PC-3 (cell line): Measurements from ENCODE around the gene IL36B. TPM values are rescaled to one million over a fixed set of nuclear protein-coding genes. Genes with fewer than 3 reads are reported as not detected.

Experiments
- ATAC-seq: fragments of 200-7000 bp; cut with Tn5 transposase; 2 replicates; pipeline ENCODE4 v1.9.1; 2020; ENCODE audit warnings: mild to moderate bottlenecking, moderate library complexity
- BruUV-seq: library from RNA; stranded (reverse); fragments of 400-500 nt; replicated peaks from 2 replicates; lab custom pipeline; 2021; lab: Mats Ljungman, UMichigan
- CTCF ChIA-PET: fragments of 300-600 bp; sonication (Branson Sonifier 250); formaldehyde crosslinking; loops from one replicate; lab custom pipeline; 2022; ENCODE audit warnings: antibody characterized with exemption; lab: Charles Lee
- POLR2A ChIA-PET: fragments of 300-600 bp; sonication (Branson Sonifier 250); formaldehyde crosslinking; loops from one replicate; lab custom pipeline; 2022; ENCODE audit warnings: antibody characterized with exemption; ENCODE audit not compliant: unreplicated experiment; lab: Charles Lee
- DNase-seq: peaks from one replicate; pipeline ENCODE4 v3.0.0-alpha.2; 2015
- H2AFZ ChIP-seq: fragments of 300-600 bp; sonication (generic); 2 replicates; pipeline ENCODE4 v1.6.0; 2016; ENCODE audit warnings: antibody characterized with exemption, low read length
- H3F3A ChIP-seq: fragments of 300-600 bp; sonication (generic); one replicate; pipeline ENCODE4 v1.6.0; 2017; ENCODE audit warnings: antibody characterized with exemption, low read length, control low read depth, mild to moderate bottlenecking; ENCODE audit not compliant: unreplicated experiment
- H3K27ac ChIP-seq: fragments of 300-600 bp; sonication (generic); 2 replicates; pipeline ENCODE4 v1.5.1; 2016; ENCODE audit warnings: mild to moderate bottlenecking, low read length
- H3K27me3 ChIP-seq: fragments of 300-600 bp; sonication (generic); 2 replicates; pipeline ENCODE4 v1.6.1; 2016; ENCODE audit warnings: low read length, mixed read lengths
- H3K36me3 ChIP-seq: fragments of 300-600 bp; sonication (generic); 2 replicates; pipeline ENCODE4 v1.6.1; 2016; ENCODE audit warnings: low read depth, mixed run types, low read length, mixed read lengths
- H3K4me1 ChIP-seq: fragments of 300-600 bp; sonication (generic); 2 replicates; pipeline ENCODE4 v1.5.1; 2016; ENCODE audit warnings: low read length; ENCODE audit not compliant: insufficient read depth
- H3K4me2 ChIP-seq: fragments of 300-600 bp; sonication (generic); 2 replicates; pipeline ENCODE4 v1.6.0; 2016; ENCODE audit warnings: low read length
- H3K4me3 ChIP-seq: fragments of 300-600 bp; sonication (generic); 2 replicates; pipeline ENCODE4 v1.5.1; 2016; ENCODE audit warnings: mild to moderate bottlenecking, low read length, mixed read lengths
- H3K79me2 ChIP-seq: fragments of 300-600 bp; sonication (generic); 2 replicates; pipeline ENCODE4 v1.6.1; 2017; ENCODE audit warnings: low read length, mixed read lengths
- H3K9ac ChIP-seq: fragments of 300-600 bp; sonication (generic); 2 replicates; pipeline ENCODE4 v1.6.0; 2016; ENCODE audit warnings: mild to moderate bottlenecking, low read length
- H3K9me2 ChIP-seq: fragments of 300-600 bp; sonication (generic); replicated peaks from 2 replicates; pipeline ENCODE4 v1.6.1; 2016; ENCODE audit warnings: mixed run types, low read length, mixed read lengths
- H3K9me3 ChIP-seq: fragments of 300-600 bp; sonication (generic); 2 replicates; pipeline ENCODE4 v1.6.1; 2016; ENCODE audit warnings: low read length, mixed read lengths
- H4K20me1 ChIP-seq: fragments of 300-600 bp; sonication (generic); 2 replicates; pipeline ENCODE4 v1.6.1; 2016; ENCODE audit warnings: low read length, mixed read lengths
- EZH2 ChIP-seq: fragments of 300-600 bp; sonication (generic); IDR thresholded peaks from one replicate; pipeline ENCODE4 v1.6.1; 2017; ENCODE audit warnings: antibody characterized with exemption, mild to moderate bottlenecking, low read length; ENCODE audit not compliant: unreplicated experiment
- EZH2phosphoT487 ChIP-seq: fragments of 300-600 bp; sonication (generic); IDR thresholded peaks from 2 replicates; pipeline ENCODE4 v1.6.1; 2018; ENCODE audit warnings: mild to moderate bottlenecking, antibody characterized with exemption, low read length, borderline replicate concordance
- intact Hi-C: fragments of 100-400 bp; cut with micrococcal nuclease; formaldehyde crosslinking; loops from 2 replicates; pipeline ENCODE4 v1.9.0; 2023
- total RNA-seq: library from RNA; depleted of rRNA; stranded (reverse); fragments of >200 nt; gene quantifications from 2 replicates; pipeline ENCODE4 v1.2.3, GENCODE V29; 2014
- TF ChIP-seq, protein P1 (sequence below): fragments of 300-600 bp; sonication (generic); conservative IDR thresholded peaks from 2 replicates; pipeline ENCODE4 v1.5.1; 2017; ENCODE audit warnings: antibody characterized with exemption, low read depth, mild to moderate bottlenecking, low read length

The IL36B gene
- total RNA-seq, 1 experiment from 2014 or later, result not detected

DNA sequence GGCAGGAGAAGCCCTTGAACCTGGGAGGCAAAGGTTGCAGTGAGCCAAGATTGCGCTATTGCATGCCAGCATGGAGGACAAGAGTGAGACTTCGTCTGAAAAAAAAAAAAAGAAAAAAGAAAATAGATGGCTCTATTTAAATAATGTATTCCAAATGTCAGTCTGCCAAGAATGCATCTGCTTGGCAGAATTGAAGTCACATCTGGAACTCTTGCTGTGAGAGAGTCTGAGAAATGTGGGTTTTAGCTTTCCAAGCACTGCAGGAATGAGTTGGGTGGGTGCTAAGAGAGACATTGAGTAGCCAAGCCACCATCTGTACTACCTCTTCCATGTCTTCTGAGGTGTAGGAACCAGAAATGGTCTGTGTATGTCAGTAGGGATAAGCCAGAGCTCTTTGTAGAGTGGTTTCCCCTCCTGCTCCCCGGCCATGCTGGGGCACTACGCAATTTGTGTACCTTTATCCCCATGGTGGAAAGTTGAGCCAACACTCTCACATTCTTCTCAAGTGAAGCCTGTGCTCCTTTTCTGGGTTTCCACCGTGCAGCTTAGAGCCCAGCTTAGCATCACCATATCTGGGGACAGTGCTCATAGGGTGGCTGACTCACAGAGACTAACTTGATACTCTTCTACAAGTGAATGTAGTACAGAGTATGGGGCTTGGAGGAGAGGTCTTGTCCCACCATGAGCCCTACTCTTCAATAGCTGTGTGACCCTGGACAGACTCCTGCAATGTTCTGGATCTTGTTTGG is 40.4 kb upstream of the IL36B start:
- Histone ChIP-seq H3K9ac (no peak overlapping the region), H3K9me2 (no peaks in the 10 kb centered on the region), H3K4me3 (no peak overlapping the region), H3K4me2 (no peak overlapping the region), H4K20me1 (no peaks in the 10 kb centered on the region), H3K27ac (no peak overlapping the region), H2AFZ (no peak overlapping the region), H3K4me1 (no peaks in the 10 kb centered on the region), H3F3A (no peaks in the 10 kb centered on the region), H3K36me3 (no peaks in the 10 kb centered on the region), H3K9me3 (no peaks in the 10 kb centered on the region), H3K27me3 (no peaks in the 10 kb centered on the region), H3K79me2 (no peaks in the 10 kb centered on the region)
- POLR2A ChIA-PET, result no interaction called here
- TF ChIP-seq EZH2phosphoT487 (no peak), EZH2 (no peak)
- TF ChIP-seq, protein P1, sequence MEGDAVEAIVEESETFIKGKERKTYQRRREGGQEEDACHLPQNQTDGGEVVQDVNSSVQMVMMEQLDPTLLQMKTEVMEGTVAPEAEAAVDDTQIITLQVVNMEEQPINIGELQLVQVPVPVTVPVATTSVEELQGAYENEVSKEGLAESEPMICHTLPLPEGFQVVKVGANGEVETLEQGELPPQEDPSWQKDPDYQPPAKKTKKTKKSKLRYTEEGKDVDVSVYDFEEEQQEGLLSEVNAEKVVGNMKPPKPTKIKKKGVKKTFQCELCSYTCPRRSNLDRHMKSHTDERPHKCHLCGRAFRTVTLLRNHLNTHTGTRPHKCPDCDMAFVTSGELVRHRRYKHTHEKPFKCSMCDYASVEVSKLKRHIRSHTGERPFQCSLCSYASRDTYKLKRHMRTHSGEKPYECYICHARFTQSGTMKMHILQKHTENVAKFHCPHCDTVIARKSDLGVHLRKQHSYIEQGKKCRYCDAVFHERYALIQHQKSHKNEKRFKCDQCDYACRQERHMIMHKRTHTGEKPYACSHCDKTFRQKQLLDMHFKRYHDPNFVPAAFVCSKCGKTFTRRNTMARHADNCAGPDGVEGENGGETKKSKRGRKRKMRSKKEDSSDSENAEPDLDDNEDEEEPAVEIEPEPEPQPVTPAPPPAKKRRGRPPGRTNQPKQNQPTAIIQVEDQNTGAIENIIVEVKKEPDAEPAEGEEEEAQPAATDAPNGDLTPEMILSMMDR, result no peak
- no TSS peak for BruUV-seq
- CTCF ChIA-PET, result interaction anchor here (0.6 kb wide), 1 partner anchor 1210 kb away, joined by 11 read pairs; no protein-coding TSS in a partner anchor
- ATAC-seq (no peak), DNase-seq (no peak)
- intact Hi-C loops, result no loop called here

DNA sequence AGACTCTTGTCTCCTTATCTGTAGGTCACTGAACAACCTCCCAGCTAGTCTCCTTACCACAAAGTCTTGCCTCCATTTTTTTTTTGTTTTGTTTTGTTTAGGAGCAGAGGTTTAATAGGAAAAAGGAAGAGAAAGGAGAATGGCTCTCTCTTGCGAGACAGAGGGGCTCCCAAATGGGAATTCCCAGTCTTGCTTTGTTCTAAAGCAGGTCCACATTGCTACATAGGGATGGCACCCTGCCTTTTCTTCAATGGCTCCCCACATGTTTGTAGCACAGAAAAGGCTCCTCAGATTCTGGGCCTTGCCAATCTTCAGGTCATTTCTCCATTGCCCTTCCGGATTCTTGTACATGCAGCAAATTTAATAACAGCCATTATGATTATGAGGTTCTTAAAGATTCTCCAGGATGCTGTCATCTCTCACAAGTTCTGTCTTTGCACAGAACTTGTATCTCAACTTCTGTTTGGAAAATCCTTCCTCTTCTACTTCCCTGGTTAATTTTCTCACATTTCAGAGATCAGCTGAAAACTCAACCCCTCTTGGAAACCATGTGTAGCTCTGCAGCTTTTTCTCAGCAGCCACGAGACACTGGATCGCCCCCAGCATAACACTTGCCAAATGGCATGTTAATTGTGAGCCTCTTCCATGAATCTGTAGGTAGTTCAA is 38.7 kb upstream of the IL36B start:
- Histone ChIP-seq H3K4me2 (no peak overlapping the region), H3K27me3 (no peaks in the 10 kb centered on the region), H2AFZ (no peak overlapping the region), H4K20me1 (no peaks in the 10 kb centered on the region), H3K4me3 (no peak overlapping the region), H3K36me3 (no peaks in the 10 kb centered on the region), H3K27ac (no peak overlapping the region), H3F3A (no peaks in the 10 kb centered on the region), H3K9me2 (no peaks in the 10 kb centered on the region), H3K79me2 (no peaks in the 10 kb centered on the region), H3K4me1 (no peaks in the 10 kb centered on the region), H3K9ac (no peak overlapping the region), H3K9me3 (no peaks in the 10 kb centered on the region)
- BruUV-seq, result no TSS peak
- POLR2A ChIA-PET, result no interaction called here
- DNase-seq, result no peak
- CTCF ChIA-PET, result no interaction called here
- intact Hi-C loops, result no loop called here
- no peak for ATAC-seq
- no peak for TF ChIP-seq EZH2
- TF ChIP-seq, protein P1, result no peak
- TF ChIP-seq EZH2phosphoT487, result no peak

DNA sequence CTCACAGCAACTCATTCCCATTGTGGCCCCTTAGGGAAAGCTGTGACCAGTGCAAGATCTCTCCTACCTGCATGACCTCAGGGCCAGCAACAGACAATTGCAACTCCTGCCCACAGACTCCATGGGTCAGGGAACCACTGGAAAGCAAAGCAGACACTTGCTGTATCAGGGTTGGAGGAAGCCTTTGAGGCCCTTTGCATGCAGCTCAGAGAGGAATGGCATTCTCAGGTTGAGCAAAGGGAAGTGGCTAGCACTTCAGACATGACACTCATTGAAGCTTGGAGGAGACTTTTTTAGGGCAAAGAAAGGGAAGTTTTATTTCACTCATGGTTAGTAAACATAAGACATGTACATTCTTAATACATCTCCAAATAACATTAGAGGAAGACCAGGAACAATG is 37.2 kb upstream of the IL36B start:
- DNase-seq (no peak), ATAC-seq (no peak)
- CTCF ChIA-PET, result no interaction called here
- no peak overlapping the region for H3K4me3 ChIP-seq
- TF ChIP-seq EZH2phosphoT487, result no peak
- TF ChIP-seq, protein P1, result no peak
- TF ChIP-seq EZH2, result no peak
- POLR2A ChIA-PET, result no interaction called here
- H3K9me3 ChIP-seq, result no peaks in the 10 kb centered on the region
- H3K27ac ChIP-seq, result no peak overlapping the region
- H3K4me1 ChIP-seq, result no peaks in the 10 kb centered on the region
- no peak overlapping the region for H2AFZ ChIP-seq
- H3K9me2 ChIP-seq, result no peaks in the 10 kb centered on the region
- H3F3A ChIP-seq, result no peaks in the 10 kb centered on the region
- intact Hi-C loops, result no loop called here
- H3K9ac ChIP-seq, result no peak overlapping the region
- no peaks in the 10 kb centered on the region for H3K36me3 ChIP-seq
- H3K79me2 ChIP-seq, result no peaks in the 10 kb centered on the region
- no peaks in the 10 kb centered on the region for H4K20me1 ChIP-seq
- H3K27me3 ChIP-seq, result no peaks in the 10 kb centered on the region
- no TSS peak for BruUV-seq
- H3K4me2 ChIP-seq, result no peak overlapping the region
